ENCODE measurements around the gene FBXO24.

GRCh38 chr7:100626530-100627237, 40.6 kb downstream of the FBXO24 start:
- TF ChIP-seq CTCF (conservative IDR thresholded peaks at IDR 0.05; ENCODE audit: low read length): no peak
- no peak for TF ChIP-seq EZH2phosphoT487 (IDR thresholded peaks at IDR 0.05; ENCODE audit: borderline replicate concordance)

All from Loucy (cell line).